Endothelial cell of umbilical vein (primary cell): ENCODE data around the gene SHISA5. TPM values are rescaled to one million over a fixed set of nuclear protein-coding genes. Genes with fewer than 3 reads are reported as not detected.
A peak's percentile ranks its signal among the peaks of the same experiment; 100 is the strongest.

Experiments
- BruUV-seq: library from RNA; stranded (reverse); fragments of 400-500 nt; replicated peaks from 2 replicates; lab custom pipeline; 2021; lab: Mats Ljungman, UMichigan
- CTCF ChIA-PET: fragments of 300-600, 350-600 bp; sonication (Branson Sonifier 250); formaldehyde crosslinking; loops from one replicate; lab custom pipeline; 2021; ENCODE audit warnings: antibody characterized with exemption, inconsistent platforms; lab: Charles Lee
- POLR2A ChIA-PET: fragments of 300-600, 350-600 bp; sonication (Branson Sonifier 250); formaldehyde crosslinking; loops from one replicate; lab custom pipeline; 2021; ENCODE audit warnings: antibody characterized with exemption, inconsistent platforms; lab: Charles Lee
- DNase-seq: peaks from one replicate; pipeline ENCODE4 v3.0.0-alpha.2; 2011; ENCODE audit warnings: low read depth, low spot score
- FAIRE-seq: peaks from 2 replicates; lab custom pipeline; 2011; peaks lifted over from hg19 to GRCh38; lab: Jason Lieb, UNC
- H2AFZ ChIP-seq: 2 replicates; pipeline ENCODE4 v1.6.0; 2012; ENCODE audit warnings: low read depth, low read length, control low read depth, inconsistent platforms
- H3K27ac ChIP-seq: 2 replicates; pipeline ENCODE4 v1.5.1; 2011; ENCODE audit warnings: low read depth, mild to moderate bottlenecking, control low read depth, low read length, moderate library complexity; ENCODE audit not compliant: insufficient read depth
- H3K27me3 ChIP-seq, 2 experiments: 2 replicates each; pipeline versions ENCODE4 v1.6.0 to v1.6.1; 2011; ENCODE audit warnings: low read length in 2 of 2, mixed read lengths in 1 of 2; ENCODE audit not compliant: control insufficient read depth in 2 of 2, insufficient read depth in 2 of 2
- H3K36me3 ChIP-seq, 2 experiments: 2 replicates in 1 of 2; 3 replicates in 1 of 2; pipeline ENCODE4 v1.5.1; 2011; ENCODE audit warnings: low read length in 2 of 2, mild to moderate bottlenecking in 1 of 2, moderate library complexity in 1 of 2; ENCODE audit not compliant: control insufficient read depth in 2 of 2, insufficient read depth in 2 of 2; ENCODE audit errors: extremely low read depth in 1 of 2
- H3K4me1 ChIP-seq: 3 replicates; pipeline ENCODE4 v1.5.1; 2011; ENCODE audit warnings: mild to moderate bottlenecking, low read length; ENCODE audit not compliant: control insufficient read depth, insufficient read depth; ENCODE audit errors: extremely low read depth
- H3K4me2 ChIP-seq: 2 replicates; pipeline ENCODE4 v1.6.1; 2011; ENCODE audit warnings: low read length, control low read depth, mixed read lengths; ENCODE audit not compliant: insufficient read depth
- H3K4me3 ChIP-seq, 3 experiments: fragments of 200-600 bp in 1 of 3; sonication (generic), shearing (Covaris generic) in 1 of 3; replicated peaks in 1 of 3; 2 replicates each; pipeline ENCODE4 v1.5.1; 2011 to 2016; ENCODE audit warnings: control low read depth in 3 of 3, low read length in 3 of 3, mild to moderate bottlenecking in 2 of 3, inconsistent platforms in 1 of 3, low read depth in 1 of 3, moderate library complexity in 1 of 3; ENCODE audit not compliant: insufficient read depth in 1 of 3
- H3K79me2 ChIP-seq: 2 replicates; pipeline ENCODE4 v1.6.0; 2012; ENCODE audit warnings: low read length, inconsistent platforms; ENCODE audit not compliant: control insufficient read depth, insufficient read depth
- H3K9ac ChIP-seq: replicated peaks from 2 replicates; pipeline ENCODE3; 2011; ENCODE audit warnings: low read length, control low read depth; ENCODE audit not compliant: insufficient read depth; ENCODE audit errors: extremely low read depth
- H3K9me1 ChIP-seq: replicated peaks from 3 replicates; pipeline ENCODE4 v1.6.0; 2011; ENCODE audit warnings: mild to moderate bottlenecking, low read length; ENCODE audit not compliant: control insufficient read depth, insufficient read depth; ENCODE audit errors: extremely low read depth
- H3K9me3 ChIP-seq: replicated peaks from 2 replicates; pipeline ENCODE4 v1.5.1; 2012; ENCODE audit warnings: low read length, inconsistent platforms; ENCODE audit not compliant: control insufficient read depth, insufficient read depth
- H4K20me1 ChIP-seq: replicated peaks from 2 replicates; pipeline ENCODE3; 2011; ENCODE audit warnings: mild to moderate bottlenecking, low read length; ENCODE audit not compliant: control insufficient read depth, insufficient read depth; ENCODE audit errors: extremely low read depth
- EZH2 ChIP-seq: IDR thresholded peaks from 2 replicates; pipeline ENCODE4 v1.6.1; 2012; ENCODE audit warnings: borderline replicate concordance, low read depth, mild to moderate bottlenecking, moderate library complexity, low read length, inconsistent platforms; ENCODE audit not compliant: severe bottlenecking
- FOS ChIP-seq: IDR thresholded peaks from 2 replicates; pipeline ENCODE4 v1.6.1; 2011; ENCODE audit warnings: mild to moderate bottlenecking, low read length, moderate library complexity, borderline replicate concordance; ENCODE audit not compliant: insufficient read depth
- GATA2 ChIP-seq: IDR thresholded peaks from 2 replicates; pipeline ENCODE4 v1.7.0; 2011; ENCODE audit warnings: low read depth, mild to moderate bottlenecking, moderate library complexity, mixed read lengths, low read length; ENCODE audit not compliant: insufficient read length, insufficient read depth
- JUN ChIP-seq: IDR thresholded peaks from 2 replicates; pipeline ENCODE4 v1.6.1; 2011; ENCODE audit warnings: borderline replicate concordance, low read depth; ENCODE audit not compliant: insufficient read length, insufficient read depth
- MYC ChIP-seq: IDR thresholded peaks from one replicate; pipeline ENCODE4 v1.6.1; 2011; ENCODE audit warnings: mild to moderate bottlenecking, low read depth, low read length
- POLR2A ChIP-seq: IDR thresholded peaks from 2 replicates; pipeline ENCODE4 v1.6.1; 2012; ENCODE audit warnings: low read depth, mild to moderate bottlenecking, control low read depth, low read length
- POLR2AphosphoS5 ChIP-seq: IDR thresholded peaks from 2 replicates; pipeline ENCODE4 v1.6.1; 2012; ENCODE audit warnings: low read depth, mild to moderate bottlenecking, control low read depth, low read length, moderate library complexity; ENCODE audit not compliant: insufficient read depth
- dilution Hi-C: fragments of 300-500 bp; cut with MboI; formaldehyde crosslinking; loops from one replicate; pipeline ENCODE4 v1.15.0; 2019; ENCODE audit warnings: low sequenced_read_pairs; ENCODE audit not compliant: extremely low pct_ligation_motif_present
- intact Hi-C: fragments of 100-400 bp; cut with micrococcal nuclease; formaldehyde crosslinking; loops from one replicate; pipeline ENCODE4 v1.10.0; 2022
- polyA plus RNA-seq, 4 experiments: library from polyadenylated mRNA; depleted of rRNA in 3 of 4; stranded (reverse) in 3 of 4; unstranded in 1 of 4; fragments of >200 nt; gene quantifications; 2 replicates each; pipeline versions ENCODE4 v1.2.1 to v1.2.3, GENCODE V29; 2011 to 2012; ENCODE audit warnings: missing spikeins in 1 of 4
- total RNA-seq: library from RNA; stranded (reverse); gene quantifications from 2 replicates; pipeline ENCODE4 v1.2.3, GENCODE V29; 2021
- TF ChIP-seq, protein P1 (sequence below), 2 donors: IDR thresholded peaks; 1 replicate in 1 of 2; 2 replicates in 1 of 2; pipeline ENCODE4 v1.5.1; 2011; ENCODE audit warnings: low read length in 2 of 2, mild to moderate bottlenecking in 2 of 2, moderate library complexity in 2 of 2, control low read depth in 1 of 2, inconsistent platforms in 1 of 2, low read depth in 1 of 2; ENCODE audit not compliant: insufficient read depth in 1 of 2; ENCODE audit errors: extremely low read depth in 1 of 2
- TF ChIP-seq, protein P2 (sequence below): IDR thresholded peaks from 2 replicates; pipeline ENCODE4 v1.6.1; 2011; ENCODE audit not compliant: insufficient read depth, insufficient read length

SHISA5 gene
- total and polyA plus RNA-seq, 2 donors (not counting 3 experiments of a cell fraction or from before 2014, with no cell fraction given): 205 to 320 TPM

- H3K4me1 ChIP-seq: peaks cover 21% of the 10 kb centered on the region
- H3K27ac ChIP-seq: no peak overlapping the region
- H3K36me3 ChIP-seq: no peaks in the 10 kb centered on the region
- dilution Hi-C loops (no loop called here), intact Hi-C loops (loop anchor here (1.0 kb wide), 2 partner anchors 34 to 42 kb away; no protein-coding TSS in a partner anchor)
- H3K27me3 ChIP-seq: no peaks in the 10 kb centered on the region
- no peaks in the 10 kb centered on the region for H3K9me1 ChIP-seq
- H3K9ac ChIP-seq: no peak overlapping the region
- H3K4me3 ChIP-seq: no peak overlapping the region
- peak; percentile 72 for DNase-seq
- no TSS peak for BruUV-seq
- ChIA-PET CTCF (interaction anchor here (0.6 to 3.5 kb wide), 12 partner anchors 16 to 107 kb away, joined by 3 to 24 read pairs (median 4); partner anchors contain the start of genes ATRIP and PFKFB4), POLR2A (interaction anchor here (0.7 to 1.0 kb wide), 2 partner anchors 34 to 1262 kb away, joined by 4 to 8 read pairs; no protein-coding TSS in a partner anchor)
- H3K9me3 ChIP-seq: no peaks in the 10 kb centered on the region
- no peaks in the 10 kb centered on the region for H4K20me1 ChIP-seq
- H2AFZ ChIP-seq: peak overlapping the region; percentile 45
- no peaks in the 10 kb centered on the region for H3K79me2 ChIP-seq
- no peak for TF ChIP-seq MYC
- TF ChIP-seq, protein P1, sequence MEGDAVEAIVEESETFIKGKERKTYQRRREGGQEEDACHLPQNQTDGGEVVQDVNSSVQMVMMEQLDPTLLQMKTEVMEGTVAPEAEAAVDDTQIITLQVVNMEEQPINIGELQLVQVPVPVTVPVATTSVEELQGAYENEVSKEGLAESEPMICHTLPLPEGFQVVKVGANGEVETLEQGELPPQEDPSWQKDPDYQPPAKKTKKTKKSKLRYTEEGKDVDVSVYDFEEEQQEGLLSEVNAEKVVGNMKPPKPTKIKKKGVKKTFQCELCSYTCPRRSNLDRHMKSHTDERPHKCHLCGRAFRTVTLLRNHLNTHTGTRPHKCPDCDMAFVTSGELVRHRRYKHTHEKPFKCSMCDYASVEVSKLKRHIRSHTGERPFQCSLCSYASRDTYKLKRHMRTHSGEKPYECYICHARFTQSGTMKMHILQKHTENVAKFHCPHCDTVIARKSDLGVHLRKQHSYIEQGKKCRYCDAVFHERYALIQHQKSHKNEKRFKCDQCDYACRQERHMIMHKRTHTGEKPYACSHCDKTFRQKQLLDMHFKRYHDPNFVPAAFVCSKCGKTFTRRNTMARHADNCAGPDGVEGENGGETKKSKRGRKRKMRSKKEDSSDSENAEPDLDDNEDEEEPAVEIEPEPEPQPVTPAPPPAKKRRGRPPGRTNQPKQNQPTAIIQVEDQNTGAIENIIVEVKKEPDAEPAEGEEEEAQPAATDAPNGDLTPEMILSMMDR (IDR thresholded peaks at IDR 0.05; ENCODE audit: extremely low read depth in 1 of 2, insufficient read depth in 1 of 2, low read depth in 1 of 2, low read length in 2 of 2): peak; percentile 41 to 74
- TF ChIP-seq POLR2A: no peak
- peak; percentile 54 for TF ChIP-seq FOS
- TF ChIP-seq POLR2AphosphoS5: no peak
- TF ChIP-seq JUN: no peak
- no peak for TF ChIP-seq EZH2
- TF ChIP-seq, protein P2, sequence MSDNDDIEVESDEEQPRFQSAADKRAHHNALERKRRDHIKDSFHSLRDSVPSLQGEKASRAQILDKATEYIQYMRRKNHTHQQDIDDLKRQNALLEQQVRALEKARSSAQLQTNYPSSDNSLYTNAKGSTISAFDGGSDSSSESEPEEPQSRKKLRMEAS: no peak
- no peak for TF ChIP-seq GATA2
- peak; percentile 93 for FAIRE-seq
- no peak overlapping the region for H3K4me2 ChIP-seq
These were observed 3.5 kb upstream of the SHISA5 start for GRCh38 chr3:48507256-48508061.
